Medulla oblongata (tissue), 1 donor: ENCODE results near the gene OR4C46.
"Not testable (repeated sequence)": the region's sequence is repeated elsewhere in the genome, so short reads cannot be mapped to it uniquely, and the experiment has no call there.

Source experiments
- DNase-seq: peaks from one replicate; pipeline ENCODE4 v3.0.0-alpha.2; 2015; ENCODE audit errors: extremely low spot score

The OR4C46 gene

GRCh38 chr11:54603898-54604297 is at the start of gene OR4C46:
Gene OR4C46 (minus strand): TSS chr11:54603998. CDS start chr11:54603998, 0 bp downstream.
- no peak for DNase-seq

DNA sequence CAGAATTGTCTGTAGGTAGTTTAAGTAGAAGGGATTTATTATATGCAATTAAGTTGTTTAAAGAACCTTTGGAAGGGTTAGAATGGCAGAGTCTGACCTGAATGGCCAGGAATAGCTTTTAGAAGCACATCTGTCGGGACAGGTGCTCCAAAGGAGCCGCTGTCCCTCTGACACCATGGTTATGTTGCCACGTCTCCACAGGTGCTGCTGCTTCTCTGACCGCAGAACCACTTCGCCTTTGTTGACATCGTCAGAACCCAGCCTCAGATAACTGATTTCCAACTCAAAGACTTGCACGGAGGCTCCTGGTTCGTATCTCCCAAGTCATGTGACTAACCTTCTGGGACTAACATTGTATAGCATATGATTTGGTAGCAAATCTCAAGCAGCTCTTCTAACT is 41.8 kb upstream of the OR4C46 start:
- not testable (repeated sequence) for DNase-seq

- not testable (repeated sequence) for DNase-seq
Observed at GRCh38 chr11:54561439-54561838, 42.4 kb downstream of the OR4C46 start.

DNA sequence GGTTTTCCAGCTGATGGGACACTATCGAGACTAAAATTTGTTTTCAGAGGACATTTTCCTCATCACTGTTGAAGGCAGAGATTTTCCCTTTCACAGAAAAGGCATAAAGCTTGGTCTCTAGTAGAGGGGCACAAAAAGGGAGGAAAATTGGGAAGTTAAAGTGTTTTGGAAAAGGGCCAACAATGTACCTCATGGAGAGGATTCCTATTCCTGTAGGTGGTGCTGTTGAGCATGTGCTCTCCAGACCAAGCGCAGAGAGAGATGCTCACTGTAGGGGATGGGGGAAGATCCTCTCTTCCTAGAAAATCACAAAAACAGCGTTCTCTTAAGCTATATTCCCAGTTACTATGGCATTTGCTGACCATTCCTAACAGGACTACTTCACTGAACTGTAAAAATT is 44.9 kb downstream of the OR4C46 start:
- DNase-seq = no peak

GRCh38 chr11:54558407-54558806 is 45.4 kb downstream of the OR4C46 start:
- DNase-seq = no peak
